ENCODE data around the gene DMD. TPM values are rescaled to one million over a fixed set of nuclear protein-coding genes. Genes with fewer than 3 reads are reported as not detected.

The DMD gene
- total and polyA plus RNA-seq, 2 of the 13 experiments (the other 11 are each of a cell fraction or from before 2014, with no cell fraction given): 17.6 to 25.9 TPM

DNA sequence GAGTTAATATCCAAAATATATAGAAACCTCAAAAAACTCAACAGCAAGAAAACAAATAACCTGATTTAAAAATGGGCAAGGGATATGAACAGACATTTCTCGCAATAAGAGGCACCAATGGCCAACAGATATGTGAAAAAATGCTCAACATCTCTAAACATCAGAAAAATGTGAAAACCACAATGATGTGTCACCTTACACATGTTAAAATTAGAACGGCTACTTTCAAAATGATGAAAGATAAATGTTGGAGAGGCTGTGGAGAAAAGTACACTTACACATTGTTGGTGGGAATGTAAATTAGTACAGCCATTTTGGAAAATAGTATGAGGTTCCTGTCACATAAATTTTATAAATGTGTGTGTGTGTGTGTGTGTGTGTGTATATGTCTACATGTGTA, 731.3 kb downstream of the DMD start:
- intact Hi-C loops (cut with micrococcal nuclease; ENCODE audit: unreplicated experiment) (loop anchor here (5.0 kb wide), 1 partner anchor 192 kb away; no protein-coding TSS in a partner anchor), in situ Hi-C loops (cut with HindIII; ENCODE audit: extremely low pct_ligation_motif_present, low pct_unique_long_range_greater_than_20kb) (no loop called here)
- Histone ChIP-seq H3K79me2 (ENCODE audit: insufficient read depth, low read length) (no peaks in the 10 kb centered on the region), H3K27ac (ENCODE audit: extremely low read length, insufficient read depth, low read length) (no peak overlapping the region), H3K36me3 (replicated peaks in 1 of 2; ENCODE audit: control insufficient read depth in 1 of 2, insufficient read depth in 2 of 2, low read length in 2 of 2) (no peaks in the 10 kb centered on the region), H3K9ac (ENCODE audit: insufficient read depth, low read depth, low read length) (no peak overlapping the region), H2AFZ (ENCODE audit: low read length) (no peak overlapping the region), H4K20me1 (ENCODE audit: insufficient read depth, low read length) (no peaks in the 10 kb centered on the region), H3K4me2 (ENCODE audit: low read depth, low read length) (no peak overlapping the region), H3K4me1 (ENCODE audit: insufficient read depth, low read length) (no peaks in the 10 kb centered on the region), H3K9me3 (ENCODE audit: low read length) (no peaks in the 10 kb centered on the region), H3K27me3 (ENCODE audit: control insufficient read depth in 1 of 2, insufficient read depth in 2 of 2, low read length in 2 of 2) (no peaks in the 10 kb centered on the region), H3K4me3 (replicated peaks in 1 of 3; ENCODE audit: insufficient read depth in 1 of 3, low read depth in 2 of 3, low read length in 3 of 3) (no peak overlapping the region)
- TF ChIP-seq ZNF746 (CRISPR knock-in tag; IDR thresholded peaks at IDR 0.05): no peak
- TF ChIP-seq ZNF7 (CRISPR knock-in tag; IDR thresholded peaks at IDR 0.05): no peak
- no peak for TF ChIP-seq NR2F6 (IDR thresholded peaks at IDR 0.05)
- no peak for TF ChIP-seq NR2F6 (CRISPR knock-in tag; IDR thresholded peaks at IDR 0.05)
- TF ChIP-seq THYN1 (CRISPR knock-in tag; IDR thresholded peaks at IDR 0.05; ENCODE audit: borderline replicate concordance, low read depth): no peak
- TF ChIP-seq, protein P1, sequence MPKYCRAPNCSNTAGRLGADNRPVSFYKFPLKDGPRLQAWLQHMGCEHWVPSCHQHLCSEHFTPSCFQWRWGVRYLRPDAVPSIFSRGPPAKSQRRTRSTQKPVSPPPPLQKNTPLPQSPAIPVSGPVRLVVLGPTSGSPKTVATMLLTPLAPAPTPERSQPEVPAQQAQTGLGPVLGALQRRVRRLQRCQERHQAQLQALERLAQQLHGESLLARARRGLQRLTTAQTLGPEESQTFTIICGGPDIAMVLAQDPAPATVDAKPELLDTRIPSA (CRISPR knock-in tag; IDR thresholded peaks at IDR 0.05; ENCODE audit: borderline replicate concordance): no peak
- no peak for TF ChIP-seq MBNL3 (CRISPR knock-in tag; conservative IDR thresholded peaks at IDR 0.05)
- no peak for TF ChIP-seq FOSL2 (CRISPR knock-in tag; IDR thresholded peaks at IDR 0.05)
- TF ChIP-seq RCOR2 (CRISPR knock-in tag; IDR thresholded peaks at IDR 0.05): no peak
- TF ChIP-seq, protein P2, sequence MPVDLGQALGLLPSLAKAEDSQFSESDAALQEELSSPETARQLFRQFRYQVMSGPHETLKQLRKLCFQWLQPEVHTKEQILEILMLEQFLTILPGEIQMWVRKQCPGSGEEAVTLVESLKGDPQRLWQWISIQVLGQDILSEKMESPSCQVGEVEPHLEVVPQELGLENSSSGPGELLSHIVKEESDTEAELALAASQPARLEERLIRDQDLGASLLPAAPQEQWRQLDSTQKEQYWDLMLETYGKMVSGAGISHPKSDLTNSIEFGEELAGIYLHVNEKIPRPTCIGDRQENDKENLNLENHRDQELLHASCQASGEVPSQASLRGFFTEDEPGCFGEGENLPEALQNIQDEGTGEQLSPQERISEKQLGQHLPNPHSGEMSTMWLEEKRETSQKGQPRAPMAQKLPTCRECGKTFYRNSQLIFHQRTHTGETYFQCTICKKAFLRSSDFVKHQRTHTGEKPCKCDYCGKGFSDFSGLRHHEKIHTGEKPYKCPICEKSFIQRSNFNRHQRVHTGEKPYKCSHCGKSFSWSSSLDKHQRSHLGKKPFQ (CRISPR knock-in tag; IDR thresholded peaks at IDR 0.05; ENCODE audit: insufficient replicate concordance): no peak
- no peak for TF ChIP-seq DR1 (CRISPR knock-in tag; IDR thresholded peaks at IDR 0.05)
- no peak for TF ChIP-seq YEATS2 (CRISPR knock-in tag; IDR thresholded peaks at IDR 0.05; ENCODE audit: borderline replicate concordance)
- WGBS (ENCODE audit: low lambda C conversion rate): 0% methylated on average over 2 of the region's 2 CpGs
- FAIRE-seq (no peak), ATAC-seq (no peak), DNase-seq (ENCODE audit: low spot score) (no peak)
- no TSS peak for BruUV-seq (replicated peaks)
- ChIA-PET POLR2A (no interaction called here), CTCF (ENCODE audit: low intra/inter-chr PET ratio, low total read pairs) (no interaction called here)

Measured in HepG2 (cell line).